Coronary artery (tissue), 2 donors: ENCODE data around the gene NR4A2.

ENCODE experiments used
- DNase-seq: peaks from one replicate; pipeline ENCODE4 v3.0.0-alpha.2; 2017; ENCODE audit warnings: low spot score
- H3K27ac ChIP-seq, 2 donors: fragments of 200-600 bp; sonication (generic); one replicate each; pipeline ENCODE4 v1.5.1; 2016 to 2019
- H3K4me3 ChIP-seq: fragments of 200-600 bp; sonication (generic); 2 replicates; pipeline ENCODE4 v1.5.1; 2016; ENCODE audit warnings: mild to moderate bottlenecking, moderate library complexity
- CTCF ChIP-seq: fragments of 200-600 bp; sonication (generic); IDR thresholded peaks from one replicate; pipeline ENCODE4 v1.5.1; 2019; ENCODE audit warnings: antibody characterized with exemption

The NR4A2 gene

GRCh38 chr2:156345582-156345981, 13.1 kb upstream of the NR4A2 start:
- DNase-seq, result no peak
- Histone ChIP-seq H3K27ac (no peak overlapping the region), H3K4me3 (no peak overlapping the region)
- no peak for TF ChIP-seq CTCF

GRCh38 chr2:156343940-156344301, 11.4 kb upstream of the NR4A2 start:
- DNase-seq, result no peak
- H3K27ac ChIP-seq, result no peak overlapping the region
- no peak overlapping the region for H3K4me3 ChIP-seq
- TF ChIP-seq CTCF, result no peak

DNA sequence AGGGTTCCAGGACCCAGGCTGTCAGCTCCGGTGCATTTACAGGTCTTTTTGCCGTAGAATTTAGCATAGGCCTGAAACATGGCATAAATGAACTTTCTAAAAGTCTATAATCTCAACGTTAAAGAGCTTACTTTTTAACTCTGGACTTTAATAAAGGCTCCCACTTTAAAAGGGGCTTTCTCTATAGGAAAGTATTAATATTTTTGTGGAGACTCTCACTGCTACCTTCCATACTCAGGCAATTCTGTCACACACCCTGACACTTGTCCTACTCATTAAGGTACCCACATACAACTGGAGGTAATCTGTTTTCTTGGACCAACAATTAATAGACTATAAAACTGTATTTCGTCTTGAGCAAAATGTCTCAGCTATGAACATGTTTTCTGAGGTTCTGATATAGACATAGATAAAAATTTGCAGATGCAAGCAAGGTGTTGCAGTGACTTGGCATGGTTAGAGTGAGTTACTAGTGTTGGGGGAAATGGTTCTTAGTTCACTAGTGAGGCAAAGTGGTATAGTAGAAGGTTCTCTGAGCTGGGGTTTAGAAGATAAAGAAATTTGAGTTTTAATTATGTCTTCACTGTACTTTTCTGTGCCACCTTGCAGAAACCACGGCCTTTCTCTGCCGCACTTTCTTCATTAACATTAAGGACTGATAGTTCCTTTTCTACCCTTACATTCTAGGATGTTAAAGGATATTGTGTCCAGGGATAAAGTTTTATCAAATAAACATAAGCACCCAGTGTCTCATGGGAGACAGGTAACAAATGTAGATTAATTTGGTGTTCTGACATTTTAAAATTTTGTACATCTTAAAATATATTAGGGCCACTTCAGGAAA, 10.8 kb upstream of the NR4A2 start:
- H3K4me3 ChIP-seq, result peak overlapping the region; percentile 91
- TF ChIP-seq CTCF, result no peak
- H3K27ac ChIP-seq, result peak overlapping the region; percentile 99 to 100
- DNase-seq, result no peak

- peak; percentile 97 for DNase-seq
Measured at GRCh38 chr2:156342254-156343095, 10.0 kb upstream of the NR4A2 start.

GRCh38 chr2:156341452-156342253, 9.1 kb upstream of the NR4A2 start:
- peak overlapping the region; percentile 99 to 100 for H3K27ac ChIP-seq
- no peak for TF ChIP-seq CTCF
- peak; percentile 98 for DNase-seq
- H3K4me3 ChIP-seq, result peak overlapping the region; percentile 91

More at GRCh38 chr2:156342254-156343095, 10.0 kb upstream of the NR4A2 start:
- Histone ChIP-seq H3K4me3 (peak overlapping the region; percentile 91), H3K27ac (peak overlapping the region; percentile 99 to 100)
- no peak for TF ChIP-seq CTCF

DNA sequence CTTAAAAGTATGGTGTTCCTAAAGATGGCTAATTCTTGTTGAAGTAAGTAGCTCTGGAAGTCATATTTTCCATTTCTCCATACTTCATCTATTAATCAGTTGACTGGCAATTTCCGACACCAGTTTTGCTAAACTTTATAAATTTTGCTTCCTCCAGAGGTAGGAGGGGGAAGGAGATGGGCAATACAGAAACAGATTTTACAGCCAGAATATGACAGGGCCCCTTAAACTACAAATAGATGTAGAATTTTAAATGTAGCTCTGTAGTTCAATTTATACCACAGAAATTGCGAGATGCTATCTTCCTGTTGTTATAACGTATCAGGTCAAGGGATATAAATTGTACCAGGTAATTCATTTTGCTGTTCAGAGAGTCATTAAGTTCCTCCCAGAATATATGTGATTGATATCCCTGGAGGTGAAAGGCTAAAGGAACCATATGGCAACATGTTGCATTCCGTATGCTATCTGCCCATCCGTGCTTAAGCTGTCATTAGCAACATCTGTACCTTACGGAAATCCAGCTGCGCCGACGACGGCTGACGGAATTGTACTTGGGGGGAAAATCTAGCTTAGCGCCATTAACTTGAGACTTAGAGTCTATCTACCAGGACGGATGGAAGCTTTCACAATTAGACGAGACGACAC, 8.4 kb upstream of the NR4A2 start:
- DNase-seq, result no peak
- Histone ChIP-seq H3K4me3 (peak overlapping the region; percentile 91), H3K27ac (peak overlapping the region; percentile 99 to 100)
- TF ChIP-seq CTCF, result no peak
